H9 (cell line): ENCODE measurements around the gene RBM14. TPM values are rescaled to one million over a fixed set of nuclear protein-coding genes. Genes with fewer than 3 reads are reported as not detected.

Source experiments
- DNase-seq: peaks from one replicate; pipeline ENCODE4 v3.0.0-alpha.2; 2017
- H2AFZ ChIP-seq: one replicate; pipeline ENCODE4 v1.6.1; 2013; ENCODE audit warnings: mild to moderate bottlenecking, low read length, control low read depth, moderate library complexity
- H2AK5ac ChIP-seq: 2 replicates; pipeline ENCODE4 v1.6.1; 2013; ENCODE audit warnings: low read length, control low read depth, mixed read lengths; ENCODE audit not compliant: insufficient read length
- H2BK120ac ChIP-seq: one replicate; pipeline ENCODE4 v1.6.1; 2013; ENCODE audit warnings: low read depth, mild to moderate bottlenecking, low read length, control low read depth, inconsistent platforms; ENCODE audit not compliant: poor library complexity, severe bottlenecking
- H2BK12ac ChIP-seq: 2 replicates; pipeline ENCODE4 v1.6.1; 2013; ENCODE audit warnings: low read length, control low read depth, mixed read lengths, low read depth; ENCODE audit not compliant: insufficient read length
- H2BK15ac ChIP-seq: 2 replicates; pipeline ENCODE4 v1.6.1; 2013; ENCODE audit warnings: low read depth, low read length, control low read depth
- H2BK20ac ChIP-seq: one replicate; pipeline ENCODE4 v1.6.1; 2013; ENCODE audit warnings: low read depth, mild to moderate bottlenecking, low read length, control low read depth, inconsistent platforms; ENCODE audit not compliant: poor library complexity, severe bottlenecking
- H2BK5ac ChIP-seq: 2 replicates; pipeline ENCODE4 v1.6.1; 2013; ENCODE audit warnings: low read length, control low read depth, mixed read lengths; ENCODE audit not compliant: insufficient read length
- H3K14ac ChIP-seq: 2 replicates; pipeline ENCODE4 v1.6.1; 2013; ENCODE audit warnings: low read length, control low read depth; ENCODE audit not compliant: insufficient read depth
- H3K18ac ChIP-seq: 2 replicates; pipeline ENCODE4 v1.6.1; 2013; ENCODE audit warnings: low read depth, mild to moderate bottlenecking, mixed read lengths, low read length, control low read depth; ENCODE audit not compliant: insufficient read length
- H3K23ac ChIP-seq: 2 replicates; pipeline ENCODE4 v1.6.1; 2013; ENCODE audit warnings: low read length, control low read depth, mixed read lengths, low read depth; ENCODE audit not compliant: insufficient read length
- H3K23me2 ChIP-seq: 2 replicates; pipeline ENCODE4 v1.6.1; 2013; ENCODE audit warnings: low read depth, mild to moderate bottlenecking, mixed read lengths, low read length, control low read depth; ENCODE audit not compliant: insufficient read length, poor library complexity, severe bottlenecking
- H3K27ac ChIP-seq: 2 replicates; pipeline ENCODE4 v1.5.1; 2013; ENCODE audit warnings: low read length, control low read depth, mixed read lengths, low read depth; ENCODE audit not compliant: insufficient read length
- H3K27me3 ChIP-seq: 2 replicates; pipeline ENCODE4 v1.6.1; 2013; ENCODE audit warnings: low read length, control low read depth, inconsistent platforms; ENCODE audit not compliant: insufficient read depth
- H3K4ac ChIP-seq: 2 replicates; pipeline ENCODE4 v1.6.1; 2013; ENCODE audit warnings: low read depth, mild to moderate bottlenecking, control low read depth, inconsistent platforms, low read length, moderate library complexity
- H3K4me1 ChIP-seq: 2 replicates; pipeline ENCODE4 v1.6.1; 2013; ENCODE audit warnings: low read length, control low read depth, inconsistent platforms; ENCODE audit not compliant: insufficient read depth
- H3K4me2 ChIP-seq: 2 replicates; pipeline ENCODE4 v1.6.1; 2013; ENCODE audit warnings: low read length, control low read depth, mixed read lengths; ENCODE audit not compliant: insufficient read length, insufficient read depth
- H3K56ac ChIP-seq: 2 replicates; pipeline ENCODE4 v1.6.1; 2013; ENCODE audit warnings: low read depth, mild to moderate bottlenecking, mixed read lengths, low read length, control low read depth; ENCODE audit not compliant: insufficient read length
- H3K79me1 ChIP-seq: 2 replicates; pipeline ENCODE4 v1.6.1; 2013; ENCODE audit warnings: low read depth, mild to moderate bottlenecking, moderate library complexity, low read length, control low read depth, inconsistent platforms; ENCODE audit not compliant: insufficient read depth, poor library complexity, severe bottlenecking
- H3K79me2 ChIP-seq: 2 replicates; pipeline ENCODE4 v1.6.1; 2013; ENCODE audit warnings: low read length, control low read depth, inconsistent platforms; ENCODE audit not compliant: insufficient read depth
- H3K9ac ChIP-seq: 2 replicates; pipeline ENCODE4 v1.6.1; 2013; ENCODE audit warnings: low read length, control low read depth, mixed read lengths; ENCODE audit not compliant: insufficient read length; ENCODE audit errors: extremely low read depth
- H3K9me3 ChIP-seq: one replicate; pipeline ENCODE4 v1.6.1; 2013; ENCODE audit warnings: low read depth, low read length, inconsistent platforms; ENCODE audit not compliant: control insufficient read depth
- H3T11ph ChIP-seq: one replicate; pipeline ENCODE4 v1.6.1; 2013; ENCODE audit warnings: mild to moderate bottlenecking, low read length, control low read depth, inconsistent platforms
- H4K20me1 ChIP-seq: one replicate; pipeline ENCODE4 v1.6.1; 2013; ENCODE audit not compliant: control insufficient read depth, insufficient read length, insufficient read depth
- H4K5ac ChIP-seq: 2 replicates; pipeline ENCODE4 v1.6.1; 2013; ENCODE audit warnings: low read depth, mild to moderate bottlenecking, mixed read lengths, low read length, control low read depth; ENCODE audit not compliant: insufficient read length
- H4K8ac ChIP-seq: replicated peaks from 2 replicates; pipeline ENCODE4 v1.6.1; 2013; ENCODE audit warnings: low read length, control low read depth, mixed read lengths, low read depth; ENCODE audit not compliant: insufficient read length
- H4K91ac ChIP-seq: 2 replicates; pipeline ENCODE4 v1.6.1; 2013; ENCODE audit warnings: low read depth, mild to moderate bottlenecking, moderate library complexity, mixed read lengths, low read length, control low read depth; ENCODE audit not compliant: insufficient read length
- H3K27ac Mint-ChIP-seq, 3 experiments: 2 replicates in 2 of 3; 3 replicates in 1 of 3; pipeline ENCODE4 v1.8.0; 2020 to 2021; ENCODE audit warnings: mixed read lengths in 3 of 3, mild to moderate bottlenecking in 1 of 3, moderate library complexity in 1 of 3
- H3K27me3 Mint-ChIP-seq: 2 replicates; pipeline ENCODE4 v1.8.0; 2021; ENCODE audit warnings: low read depth, mild to moderate bottlenecking, moderate library complexity, mixed read lengths
- H3K36me3 Mint-ChIP-seq, 3 experiments: 2 replicates in 2 of 3; 3 replicates in 1 of 3; pipeline ENCODE4 v1.8.0; 2020 to 2021; ENCODE audit warnings: low read depth in 3 of 3, mixed read lengths in 3 of 3; ENCODE audit not compliant: insufficient read depth in 1 of 3
- H3K4me1 Mint-ChIP-seq, 2 experiments: 2 replicates each; pipeline ENCODE4 v1.8.0; 2020; ENCODE audit warnings: mixed read lengths in 2 of 2
- H3K4me3 Mint-ChIP-seq, 2 experiments: 2 replicates in 1 of 2; 3 replicates in 1 of 2; pipeline ENCODE4 v1.8.0; 2020 to 2021; ENCODE audit warnings: mild to moderate bottlenecking in 2 of 2, mixed read lengths in 2 of 2, moderate library complexity in 1 of 2
- H3K9me3 Mint-ChIP-seq, 2 experiments: 2 replicates in 1 of 2; 3 replicates in 1 of 2; pipeline ENCODE4 v1.8.0; 2020; ENCODE audit warnings: mild to moderate bottlenecking in 2 of 2, mixed read lengths in 2 of 2, moderate library complexity in 1 of 2
- CTCF ChIP-seq: fragments of 200-600 bp; sonication (generic); conservative IDR thresholded peaks from 3 replicates; pipeline ENCODE4 v1.8.0; 2021; ENCODE audit warnings: antibody characterized with exemption, mild to moderate bottlenecking
- WGBS: extraction: QIAGEN DNeasy Blood & Tissue Kit; methylation state at CpG from one replicate; pipeline ENCODE4 v1.1.7; 2013; ENCODE audit warnings: missing lambda C conversion rate, low lambda C conversion rate, mixed read lengths; ENCODE audit not compliant: insufficient read length; ENCODE audit errors: extremely low coverage; 5-methylcytosine and 5-hydroxymethylcytosine counted together
- total RNA-seq: library from RNA; stranded (reverse); gene quantifications from 2 replicates; pipeline ENCODE4 v1.2.1, GENCODE V29; 2021

RBM14 gene
- total RNA-seq, 1 experiment from 2014 or later: 171 TPM

GRCh38 chr11:66609721-66610617 lies 6.5 kb upstream of the RBM14 start:
- Histone ChIP-seq H3K14ac (no peak overlapping the region), H3K79me2 (no peaks in the 10 kb centered on the region), H3K4me1 (no peaks in the 10 kb centered on the region), H3K4ac (no peak overlapping the region), H3T11ph (no peak overlapping the region), H2BK20ac (no peak overlapping the region), H2BK12ac (no peak overlapping the region), H3K23me2 (no peaks in the 10 kb centered on the region), H3K79me1 (no peaks in the 10 kb centered on the region), H3K56ac (no peak overlapping the region), H3K27me3 (no peaks in the 10 kb centered on the region), H2BK15ac (no peak overlapping the region), H3K9ac (no peak overlapping the region), H4K5ac (no peak overlapping the region), H3K18ac (no peak overlapping the region), H4K8ac (no peak overlapping the region), H3K9me3 (no peaks in the 10 kb centered on the region), H2BK5ac (no peak overlapping the region), H2AK5ac (no peak overlapping the region), H4K20me1 (no peaks in the 10 kb centered on the region), H2AFZ (no peak overlapping the region), H3K23ac (no peak overlapping the region), H3K27ac (no peak overlapping the region), H2BK120ac (no peak overlapping the region), H3K4me2 (no peak overlapping the region), H4K91ac (no peak overlapping the region)
- H3K4me1 Mint-ChIP-seq: no peaks in the 10 kb centered on the region
- H3K36me3 Mint-ChIP-seq: peaks cover 0 to 35% (median 28%) of the 10 kb centered on the region in 3 experiments; a peak in 6 of 7 replicates
- TF ChIP-seq CTCF: no peak
- H3K27ac Mint-ChIP-seq: no peak overlapping the region
- WGBS: no CpG with 5 or more reads among the region's 4 CpGs
- H3K4me3 Mint-ChIP-seq: no peak overlapping the region
- peaks cover 0 to 3% of the 10 kb centered on the region in 2 experiments; a peak in 2 of 5 replicates for H3K9me3 Mint-ChIP-seq
- no peaks in the 10 kb centered on the region for H3K27me3 Mint-ChIP-seq
- no peak for DNase-seq
